Measurements from ENCODE around the gene JOSD1.

GRCh38 chr22:38732251-38732815 lies 31.6 kb upstream of the JOSD1 start:
- TF ChIP-seq CTCF (IDR thresholded peaks at IDR 0.05) (no peak), POLR2A (IDR thresholded peaks at IDR 0.05; ENCODE audit: low read depth) (no peak)

Measured in esophagus muscularis mucosa (tissue), 3 donors.